GM19452 (cell line): Measurements from ENCODE around the gene MUC2.
"Not testable (repeated sequence)": the region's sequence is repeated elsewhere in the genome, so short reads cannot be mapped to it uniquely, and the experiment has no call there.

Experiments used
- ATAC-seq: cut with Tn5 transposase; IDR thresholded peaks from one replicate; pipeline ENCODE4 v1.9.1; 2021; ENCODE audit not compliant: unreplicated experiment

Gene MUC2

GRCh38 chr11:1102996-1103395 is 28.3 kb downstream of the MUC2 start:
- ATAC-seq = no peak

DNA sequence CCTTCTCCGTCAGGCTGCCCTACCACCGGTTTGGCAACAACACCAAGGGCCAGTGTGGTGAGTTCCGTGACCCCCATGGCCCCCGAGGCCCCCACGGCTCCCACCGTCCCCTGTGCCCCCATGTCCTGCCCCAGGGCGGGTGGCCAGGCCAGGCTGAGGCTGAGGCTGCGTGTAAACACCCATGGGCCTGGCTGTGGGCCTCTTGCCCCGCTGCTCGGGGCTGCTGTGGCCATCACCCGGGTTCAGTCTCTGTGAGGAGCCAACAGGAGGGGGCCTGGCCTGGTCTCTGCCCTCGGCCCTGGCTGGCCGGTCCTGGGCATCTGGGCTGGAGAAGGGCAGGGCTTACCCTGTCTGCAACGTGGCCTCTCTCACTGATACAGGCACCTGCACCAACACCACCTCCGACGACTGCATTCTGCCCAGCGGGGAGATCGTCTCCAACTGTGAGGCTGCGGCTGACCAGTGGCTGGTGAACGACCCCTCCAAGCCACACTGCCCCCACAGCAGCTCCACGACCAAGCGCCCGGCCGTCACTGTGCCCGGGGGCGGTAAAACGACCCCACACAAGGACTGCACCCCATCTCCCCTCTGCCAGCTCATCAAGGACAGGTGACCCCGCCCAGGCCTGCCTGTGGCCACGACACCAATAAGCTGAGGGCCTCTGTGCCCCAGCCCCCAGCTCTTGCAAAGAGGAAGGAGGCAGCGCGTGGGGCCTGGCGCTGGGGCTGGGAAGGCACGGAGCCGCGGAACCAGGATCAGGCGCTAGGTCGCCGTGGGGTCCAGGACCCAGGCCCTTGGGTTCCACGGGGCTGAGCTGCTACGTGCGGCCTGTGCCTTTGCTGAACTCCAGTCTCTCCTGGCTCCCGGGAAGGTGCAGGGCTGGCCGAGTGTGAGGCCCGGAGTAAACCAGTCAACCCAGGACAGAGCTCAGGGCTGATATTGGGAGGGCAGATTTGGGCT is 29.0 kb downstream of the MUC2 start:
- ATAC-seq = no peak

DNA sequence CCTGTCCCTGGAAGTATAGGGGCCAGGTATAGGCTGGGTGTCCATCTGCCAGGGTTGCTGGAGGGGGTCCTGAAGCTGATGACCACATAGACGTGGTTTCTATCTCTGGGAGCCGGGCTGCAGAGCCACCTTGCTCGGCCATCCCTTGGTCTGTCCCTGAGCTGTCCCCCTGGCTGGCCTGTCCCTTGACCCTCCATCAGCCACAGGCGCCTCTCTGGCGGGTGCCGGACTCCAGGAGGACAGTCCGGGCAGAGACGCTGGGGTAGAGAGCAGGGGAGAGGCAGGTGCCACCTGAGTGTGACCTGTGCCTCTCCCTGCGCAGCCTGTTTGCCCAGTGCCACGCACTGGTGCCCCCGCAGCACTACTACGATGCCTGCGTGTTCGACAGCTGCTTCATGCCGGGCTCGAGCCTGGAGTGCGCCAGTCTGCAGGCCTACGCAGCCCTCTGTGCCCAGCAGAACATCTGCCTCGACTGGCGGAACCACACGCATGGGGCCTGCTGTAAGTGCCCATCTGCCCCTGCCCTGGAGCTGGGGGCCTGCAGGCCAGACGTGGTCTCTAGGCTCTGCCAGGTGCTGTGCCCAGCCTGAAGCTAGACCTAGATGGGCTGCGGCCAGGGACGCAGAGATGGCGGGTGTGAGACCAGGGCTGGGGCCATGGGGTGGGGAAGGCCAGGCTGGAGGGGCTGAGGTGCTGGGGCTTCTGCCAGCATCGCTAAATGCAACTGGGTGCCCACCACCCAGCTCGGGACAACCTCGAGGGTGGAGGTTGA is 29.9 kb downstream of the MUC2 start:
- no peak for ATAC-seq

DNA sequence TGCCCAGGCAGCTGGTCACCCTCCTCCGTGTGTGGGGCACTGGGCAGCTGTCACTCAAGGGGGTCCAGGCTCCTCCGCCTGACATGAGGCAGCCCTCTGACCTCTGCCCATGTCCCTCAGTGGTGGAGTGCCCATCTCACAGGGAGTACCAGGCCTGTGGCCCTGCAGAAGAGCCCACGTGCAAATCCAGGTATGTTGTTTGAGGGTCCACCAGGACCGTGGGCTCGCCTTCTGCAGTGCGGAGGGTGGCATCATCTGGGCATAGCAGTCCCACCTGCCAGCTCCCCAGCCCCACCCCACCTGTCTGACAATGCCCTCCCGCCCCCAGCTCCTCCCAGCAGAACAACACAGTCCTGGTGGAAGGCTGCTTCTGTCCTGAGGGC is 30.5 kb downstream of the MUC2 start:
- no peak for ATAC-seq

- no peak for ATAC-seq
These were observed 31.7 kb downstream of the MUC2 start for GRCh38 chr11:1106387-1106786.

DNA sequence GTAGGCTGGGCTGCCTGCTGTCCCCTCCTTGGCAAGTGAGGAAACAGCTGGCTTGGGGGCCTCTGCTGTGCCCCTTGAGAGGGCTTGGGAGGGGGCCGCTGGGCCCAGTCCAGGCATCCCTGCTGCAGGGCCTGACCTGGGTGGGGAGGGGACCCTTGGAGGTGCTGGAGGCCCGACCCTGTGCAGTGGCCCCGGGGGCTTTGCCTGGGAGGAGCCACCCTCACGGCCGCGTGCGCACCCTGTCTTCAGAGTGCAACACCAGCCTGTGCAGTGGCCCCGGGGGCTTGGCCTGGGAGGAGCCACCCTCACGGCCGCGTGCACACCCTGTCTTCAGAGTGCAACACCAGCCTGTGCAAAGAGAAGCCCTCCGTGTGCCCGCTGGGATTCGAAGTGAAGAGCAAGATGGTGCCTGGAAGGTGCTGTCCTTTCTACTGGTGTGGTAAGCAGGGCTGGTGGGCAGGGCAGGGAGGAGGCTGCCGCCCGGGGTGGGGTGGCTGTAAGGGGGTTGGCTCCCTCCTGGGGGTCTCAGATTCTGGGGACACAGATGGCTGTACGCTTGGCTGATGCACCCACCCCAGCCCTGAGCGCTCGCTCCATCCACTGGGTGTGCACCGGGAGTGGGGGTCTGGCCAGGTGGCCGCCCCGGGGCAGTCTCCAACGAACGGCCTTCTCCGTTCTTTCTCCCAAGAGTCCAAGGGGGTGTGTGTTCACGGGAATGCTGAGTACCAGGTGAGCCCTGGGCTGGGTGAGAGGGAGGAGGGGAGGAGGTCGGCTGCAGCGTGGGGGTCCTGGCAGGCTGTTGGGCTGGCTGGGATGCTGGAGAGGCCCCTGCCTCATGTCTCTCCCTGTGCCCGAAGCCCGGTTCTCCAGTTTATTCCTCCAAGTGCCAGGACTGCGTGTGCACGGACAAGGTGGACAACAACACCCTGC is 32.9 kb downstream of the MUC2 start:
- ATAC-seq = no peak

GRCh38 chr11:1108246-1108900 is 33.7 kb downstream of the MUC2 start:
- no peak for ATAC-seq

GRCh38 chr11:1109101-1109917 is 34.6 kb downstream of the MUC2 start:
- ATAC-seq = no peak

- ATAC-seq = no peak
These were observed 35.4 kb downstream of the MUC2 start for GRCh38 chr11:1109918-1110705.

DNA sequence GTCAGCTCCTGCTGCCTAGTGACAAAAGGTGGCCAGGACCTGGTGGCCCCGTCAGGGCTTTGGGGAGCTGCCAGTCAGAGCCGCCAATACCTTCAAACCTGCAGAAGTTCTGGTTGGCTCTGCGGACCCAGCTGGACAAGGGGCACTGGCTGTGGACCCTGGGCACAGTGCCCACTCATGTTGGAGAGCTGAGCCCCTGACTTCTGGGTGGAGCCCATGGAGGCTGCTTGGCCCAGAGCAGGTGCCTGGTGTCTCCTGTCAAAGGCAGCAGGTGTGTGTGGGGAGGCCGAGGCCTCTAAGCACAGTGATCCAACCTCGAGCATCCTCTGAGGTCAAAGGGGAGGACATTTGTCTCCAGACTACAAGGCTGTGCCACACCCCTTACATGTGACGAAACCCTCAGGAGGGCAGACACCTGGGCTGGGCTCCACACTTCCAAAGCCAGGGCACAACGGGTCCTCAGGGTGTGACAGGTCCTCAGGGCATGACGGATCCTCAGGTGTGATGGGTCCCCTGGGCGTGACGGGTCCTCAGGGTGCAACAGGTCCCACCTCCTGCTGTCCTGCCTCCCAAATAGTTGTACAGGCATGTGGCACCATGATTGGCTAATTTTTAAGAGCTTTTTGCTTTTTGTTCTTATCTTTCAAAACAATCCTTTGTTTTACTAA is 37.0 kb downstream of the MUC2 start:
- ATAC-seq = no peak

DNA sequence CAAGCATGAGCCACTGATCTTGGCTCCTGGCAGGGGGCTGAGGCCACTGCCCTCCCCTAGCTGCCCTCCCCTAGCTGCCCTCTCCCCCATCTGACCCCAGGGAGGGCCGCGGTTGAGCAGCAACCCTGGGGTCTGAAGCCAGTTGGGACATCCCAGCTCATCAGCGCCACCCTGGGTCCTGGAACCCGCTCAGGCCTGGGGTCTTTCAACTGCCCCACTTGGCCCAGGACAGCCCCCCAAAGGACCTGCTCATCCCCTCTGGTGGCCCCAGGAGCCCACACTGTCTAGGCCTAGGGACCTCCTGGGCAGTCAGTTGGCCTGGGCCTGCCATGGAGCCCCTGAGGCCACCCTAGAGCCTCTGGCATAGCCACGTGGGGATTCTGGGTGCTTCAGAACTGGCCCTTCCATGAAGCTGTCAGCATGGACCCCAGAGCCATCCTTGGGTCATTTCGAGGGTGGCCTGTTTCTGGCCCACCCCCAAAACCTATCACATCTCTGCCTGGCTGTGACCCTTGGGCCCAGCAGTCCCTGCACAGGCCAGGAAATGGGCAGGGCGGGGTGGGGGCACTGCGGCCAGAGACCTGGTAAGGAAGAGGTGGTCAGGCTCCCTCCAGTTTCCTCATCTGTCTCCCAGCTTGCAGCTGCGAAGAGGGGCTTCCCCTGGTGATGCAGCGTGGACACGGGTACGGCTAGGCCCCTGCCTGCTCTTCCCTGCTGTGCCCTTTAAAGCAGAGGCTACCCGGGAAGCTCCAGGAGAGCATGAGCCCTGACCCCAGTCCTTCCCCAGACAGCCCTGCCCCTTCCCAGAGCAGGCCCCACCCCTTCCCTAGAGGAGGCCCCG is 37.9 kb downstream of the MUC2 start:
- ATAC-seq = no peak

DNA sequence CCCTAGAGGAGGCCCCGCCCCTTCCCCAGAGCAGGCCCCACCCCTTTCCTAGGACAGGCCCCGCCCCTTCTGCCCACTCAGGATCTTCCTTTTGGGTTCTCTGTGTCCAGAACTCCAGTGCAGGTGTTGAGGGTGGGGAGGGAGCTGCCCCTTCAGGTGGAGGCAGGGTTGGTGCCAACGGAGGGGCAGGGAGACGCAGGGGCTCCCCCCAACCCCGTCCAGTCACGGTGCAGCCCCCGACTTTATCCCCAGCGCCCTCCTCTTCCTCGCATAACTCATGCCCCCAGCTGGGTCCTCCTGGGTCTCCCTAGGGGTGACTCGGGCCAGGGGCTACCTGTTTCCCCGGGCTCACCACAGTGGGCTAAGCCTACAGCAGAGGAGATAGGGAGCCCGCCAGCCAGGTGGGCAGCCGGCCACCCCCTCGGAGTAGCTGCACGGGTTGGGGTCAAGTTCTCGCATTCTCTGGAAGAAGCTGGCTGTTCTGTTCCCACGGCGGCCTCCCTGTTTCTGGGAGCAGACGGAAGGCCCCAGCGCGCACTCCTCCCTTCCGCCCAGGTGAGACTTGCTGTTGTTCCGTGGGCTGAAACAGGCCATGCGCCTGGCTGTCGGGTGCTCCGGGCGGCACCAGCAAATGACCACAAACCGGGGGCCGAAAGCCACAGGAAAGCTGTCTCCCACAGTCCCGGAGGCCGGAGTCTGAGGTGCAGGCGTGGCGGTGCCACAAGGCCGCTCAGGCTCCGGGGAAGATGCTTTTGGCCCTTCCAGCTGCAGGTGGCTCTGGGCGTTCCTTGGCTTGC is 38.9 kb downstream of the MUC2 start:
- ATAC-seq = no peak

- not testable (repeated sequence) for ATAC-seq
These were observed 40.6 kb downstream of the MUC2 start for GRCh38 chr11:1115292-1115691.

GRCh38 chr11:1116104-1116503 is 41.4 kb downstream of the MUC2 start:
- no peak for ATAC-seq

DNA sequence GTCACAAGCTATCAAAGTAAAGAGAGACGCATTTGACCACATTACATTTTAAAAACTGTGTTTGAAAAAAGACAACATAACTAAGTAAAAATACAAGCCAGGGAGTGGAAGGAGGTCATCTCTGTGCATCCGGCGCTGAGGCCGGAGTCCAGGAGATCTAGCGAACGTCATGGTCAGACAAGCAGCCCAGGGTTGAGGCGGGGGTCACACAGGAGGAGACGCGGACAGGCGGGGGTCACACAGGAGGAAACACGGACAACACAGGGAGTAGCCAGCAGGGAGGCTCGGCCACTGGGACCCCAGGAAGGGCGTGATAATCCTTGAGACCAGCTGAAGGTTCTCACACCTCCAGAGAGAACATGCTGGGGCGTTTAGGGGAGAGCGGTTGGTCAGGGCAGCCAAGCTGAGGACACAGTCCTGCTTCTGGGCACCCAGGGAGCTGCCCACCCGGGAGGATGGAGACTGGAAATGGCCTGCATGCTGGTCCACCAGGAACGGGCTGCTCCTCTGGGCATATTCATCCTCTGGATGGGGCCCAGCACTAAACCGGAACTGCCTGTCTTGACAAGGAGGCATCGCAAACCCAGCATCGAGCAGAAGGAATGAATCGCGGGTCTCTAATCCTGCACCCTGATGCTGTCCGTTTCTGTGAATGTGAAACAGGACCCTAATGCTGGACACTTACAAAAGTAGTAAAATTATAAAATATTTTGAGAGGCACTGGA is 42.2 kb downstream of the MUC2 start:
- ATAC-seq = no peak

DNA sequence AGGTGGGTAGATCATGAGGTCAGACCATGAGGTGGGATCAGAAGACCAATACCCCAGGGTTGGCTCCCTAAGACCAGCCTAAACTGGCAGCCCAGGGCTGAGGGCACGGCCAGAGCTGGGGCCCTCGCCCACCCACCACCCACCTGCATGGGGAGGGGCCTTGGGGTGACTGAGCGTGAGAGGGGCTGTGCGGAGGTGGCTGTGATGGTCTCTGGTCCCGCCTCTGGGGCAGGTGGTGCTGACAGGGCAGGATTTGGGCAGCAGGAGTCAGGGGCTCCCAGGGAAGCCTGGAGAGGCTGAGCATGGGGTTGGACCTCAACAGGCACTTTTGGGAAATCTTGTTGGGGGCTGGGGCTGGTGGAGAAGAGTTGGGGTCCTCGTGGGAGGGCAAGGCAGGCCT is 43.3 kb downstream of the MUC2 start:
- no peak for ATAC-seq
